Pons (tissue), 1 donor: ENCODE results near the gene KCTD19.
"Not testable (repeated sequence)": the region's sequence is repeated elsewhere in the genome, so short reads cannot be mapped to it uniquely, and the experiment has no call there.

Source experiments
- DNase-seq: peaks from one replicate; pipeline ENCODE4 v3.0.0-alpha.2; 2016; ENCODE audit warnings: low spot score

The KCTD19 gene

DNA sequence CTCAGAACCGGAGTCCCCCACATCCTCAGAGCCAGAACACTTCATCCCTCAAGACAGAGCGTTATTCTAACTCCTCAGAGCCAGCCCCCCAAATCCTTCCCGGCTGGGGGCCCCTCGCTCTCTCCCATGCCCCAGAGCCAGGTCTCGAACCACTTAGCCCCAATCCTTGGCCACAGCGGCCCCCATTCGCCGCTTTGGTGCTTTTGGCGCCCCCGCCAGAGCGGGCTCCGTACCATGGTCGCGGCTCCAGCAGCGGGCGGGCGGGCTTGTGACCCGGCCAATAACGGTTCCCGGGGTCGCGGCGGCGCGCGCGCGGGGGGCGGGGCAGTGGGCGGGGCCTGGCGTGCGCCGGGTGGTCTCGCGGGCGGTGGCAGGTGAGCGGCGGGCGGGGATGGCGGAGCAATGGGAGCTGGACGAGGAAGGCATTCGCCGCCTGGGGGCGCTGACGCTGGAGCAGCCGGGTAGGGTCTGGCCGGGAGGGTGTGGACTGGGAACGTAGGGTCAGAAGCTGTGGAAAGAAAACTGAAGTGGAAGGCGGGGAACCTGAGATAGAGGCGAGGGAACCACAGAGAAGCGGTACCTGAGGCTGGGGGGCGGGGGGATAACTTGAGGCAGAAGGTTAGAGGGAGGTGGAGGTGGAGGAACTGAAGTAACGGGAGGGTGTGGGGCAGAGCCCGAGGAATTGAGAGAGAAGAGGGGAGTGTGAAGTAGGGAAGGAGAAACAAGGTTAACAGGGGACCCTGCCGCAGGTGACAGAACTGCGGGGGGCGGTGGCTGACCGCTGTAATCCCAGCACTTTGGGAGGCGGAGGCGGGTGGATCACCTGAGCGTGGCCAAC lies at the start of gene KCTD19, which contains the start of gene LRRC36:
TSS of gene KCTD19 (minus strand) at position 270 of the 838 bp plus-strand sequence. CDS start at position 236, 34 bp downstream.
TSS of gene LRRC36 (plus strand) at position 344 of the 838 bp plus-strand sequence. CDS start at position 392, 48 bp downstream.
- DNase-seq = no peak

DNA sequence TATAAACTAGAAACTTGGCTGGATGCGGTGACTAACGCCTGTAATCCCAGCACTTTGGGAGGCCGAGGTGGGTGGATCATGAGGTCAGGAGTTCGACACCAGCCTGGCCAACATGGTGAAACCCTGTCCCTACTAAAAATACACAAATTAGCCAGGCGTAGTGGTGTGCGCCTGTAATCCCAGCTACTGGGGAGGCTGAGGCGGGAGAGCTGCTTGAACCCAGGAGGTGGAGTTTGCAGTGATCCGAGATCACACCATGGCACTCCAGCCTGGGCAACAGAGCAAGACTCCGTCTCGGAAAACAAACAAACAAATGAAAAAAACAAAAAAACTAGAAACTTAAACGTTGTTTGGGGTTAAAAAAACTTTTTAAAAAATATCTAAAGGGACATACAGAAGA lies 49.5 kb upstream of the KCTD19 start:
- DNase-seq = not testable (repeated sequence)

DNA sequence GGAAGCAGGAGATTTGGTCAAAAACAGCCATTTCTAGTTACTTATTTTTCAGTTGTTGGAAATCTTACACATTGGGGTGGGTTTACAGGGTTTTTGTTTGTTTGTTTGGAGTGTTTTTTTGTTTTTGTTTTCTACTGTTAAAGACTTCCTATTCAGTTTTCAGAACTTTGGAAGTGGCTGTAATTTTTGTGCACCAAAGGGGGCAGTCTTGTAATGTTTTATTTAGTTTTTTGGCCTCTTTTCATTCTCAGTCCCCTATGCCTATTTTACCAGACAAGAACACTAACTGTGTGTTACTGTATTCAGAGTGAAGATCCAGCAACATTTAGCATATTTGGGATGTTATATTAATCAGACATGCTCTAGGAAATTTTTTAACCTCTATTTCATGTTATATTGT lies 46.1 kb upstream of the KCTD19 start:
- DNase-seq = peak; percentile 77

DNA sequence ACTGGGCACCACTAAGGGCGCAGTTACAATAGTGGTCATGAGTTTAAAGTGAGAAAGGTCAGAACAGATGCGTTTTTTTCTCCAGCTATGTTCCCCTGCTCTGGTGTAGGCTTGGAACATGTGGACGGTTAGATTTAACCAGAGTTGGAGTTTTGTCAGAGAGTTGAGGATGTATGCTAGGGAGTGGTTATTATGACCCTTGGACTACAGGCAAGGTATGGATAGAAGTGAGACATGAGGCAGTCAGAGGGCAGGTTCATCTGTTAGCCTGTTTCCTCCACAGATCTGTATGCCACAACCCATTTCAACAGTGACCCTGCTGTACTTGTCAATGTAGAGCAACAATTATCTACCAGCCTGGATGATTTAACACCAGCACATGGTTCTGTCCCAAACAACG lies 44.1 kb upstream of the KCTD19 start:
- no peak for DNase-seq

DNA sequence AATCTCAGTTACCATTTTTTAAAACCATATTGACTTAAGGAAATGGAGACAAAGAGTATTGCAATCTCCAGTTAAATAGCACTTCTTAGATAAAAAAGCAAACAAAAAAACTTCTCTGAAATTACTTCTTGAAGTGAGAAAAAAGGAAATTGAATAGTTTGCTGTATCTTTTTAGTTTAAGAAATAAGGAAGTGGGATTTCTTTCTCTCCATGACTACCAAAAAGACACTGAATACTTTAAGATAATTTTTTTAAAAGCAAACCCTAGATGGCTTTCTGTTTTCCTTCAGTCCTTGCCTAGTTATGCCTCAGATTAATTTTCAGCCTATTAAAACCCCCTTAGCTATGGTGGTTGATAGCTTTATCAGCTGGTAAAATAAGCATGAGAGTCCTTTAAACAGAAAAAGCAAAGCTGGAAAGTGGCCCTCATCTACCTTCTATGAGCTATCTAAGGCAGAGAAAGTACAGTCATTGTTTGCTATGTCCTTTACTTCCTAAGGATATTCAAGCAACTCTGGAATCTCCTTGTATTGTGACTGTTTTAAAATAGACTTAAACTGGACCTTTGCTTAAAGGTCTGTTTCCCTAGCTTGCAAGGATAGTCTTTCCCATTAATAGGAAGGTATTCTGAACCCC lies 38.2 kb upstream of the KCTD19 start:
- DNase-seq = no peak

DNA sequence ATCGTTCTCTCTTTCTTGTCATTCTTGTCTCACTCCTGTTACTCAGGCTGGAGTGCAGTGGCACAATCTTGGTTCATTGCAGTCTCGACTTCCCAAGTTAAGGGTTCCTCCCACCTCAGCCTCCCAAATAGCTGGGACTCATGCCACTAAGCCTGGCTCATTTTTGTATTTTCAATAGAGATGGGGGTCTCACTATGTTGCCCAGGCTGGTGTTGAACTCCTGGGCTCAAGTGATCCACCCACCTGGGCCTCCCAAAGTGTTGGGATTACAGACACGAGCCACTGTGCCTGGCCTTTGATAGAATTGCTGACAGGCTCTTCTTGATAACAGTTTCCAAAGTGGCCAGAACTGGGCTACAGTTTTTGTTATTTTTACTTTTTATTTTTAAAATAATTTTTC lies 34.5 kb upstream of the KCTD19 start:
- DNase-seq = no peak

DNA sequence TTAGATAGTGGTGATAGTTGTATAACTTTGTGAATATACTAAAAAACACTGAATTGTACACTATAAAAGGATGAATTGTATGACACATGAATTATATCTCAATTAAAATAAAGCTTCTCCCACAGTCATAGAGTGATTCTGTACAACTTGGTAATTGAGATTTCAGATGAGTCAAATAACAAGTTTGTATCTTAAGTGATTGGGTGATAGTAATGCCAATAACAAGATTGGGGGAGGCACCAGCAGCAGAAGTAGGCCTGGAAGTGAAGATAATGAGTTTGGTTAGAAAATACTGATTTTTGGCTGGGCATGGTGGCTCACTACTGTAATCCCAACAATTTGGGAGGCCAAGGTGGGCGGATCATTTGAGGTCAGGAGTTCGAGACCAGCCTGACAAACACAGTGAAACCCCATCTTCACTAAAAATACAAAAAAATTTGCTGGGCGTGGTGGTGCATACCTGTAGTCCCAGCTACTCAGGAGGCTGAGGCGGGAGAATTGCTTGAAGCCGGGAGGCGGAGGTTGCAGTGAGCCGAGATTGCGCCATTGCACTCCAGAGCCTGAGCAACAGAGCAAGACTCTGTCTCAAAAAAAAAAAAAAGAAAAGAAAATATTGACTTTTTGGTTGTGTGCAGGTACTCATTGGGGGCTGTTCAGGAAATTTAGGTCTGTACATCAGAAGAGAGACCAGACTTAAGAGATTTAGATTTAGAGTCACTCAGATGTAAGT lies 33.2 kb upstream of the KCTD19 start:
- not testable (repeated sequence) for DNase-seq

DNA sequence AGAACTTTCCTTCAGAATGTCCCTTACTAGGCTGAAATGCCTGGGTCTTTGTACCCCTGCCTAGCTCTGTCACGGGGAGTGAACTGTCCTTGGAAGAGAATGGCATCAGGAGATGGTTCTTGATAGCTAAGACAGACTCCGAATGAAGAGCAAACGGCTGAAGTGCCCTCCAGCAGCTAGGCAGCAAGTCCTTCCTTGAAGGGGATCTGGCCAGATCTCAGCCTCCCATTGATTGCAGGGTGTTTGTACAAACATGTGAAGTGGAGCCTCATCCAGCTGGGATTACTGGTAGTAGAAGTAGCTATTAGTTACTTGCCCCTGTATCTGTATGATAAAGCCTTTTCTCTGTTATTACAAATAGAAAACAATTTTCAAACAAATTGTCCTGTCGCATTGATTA lies 31.0 kb upstream of the KCTD19 start:
- DNase-seq = no peak

DNA sequence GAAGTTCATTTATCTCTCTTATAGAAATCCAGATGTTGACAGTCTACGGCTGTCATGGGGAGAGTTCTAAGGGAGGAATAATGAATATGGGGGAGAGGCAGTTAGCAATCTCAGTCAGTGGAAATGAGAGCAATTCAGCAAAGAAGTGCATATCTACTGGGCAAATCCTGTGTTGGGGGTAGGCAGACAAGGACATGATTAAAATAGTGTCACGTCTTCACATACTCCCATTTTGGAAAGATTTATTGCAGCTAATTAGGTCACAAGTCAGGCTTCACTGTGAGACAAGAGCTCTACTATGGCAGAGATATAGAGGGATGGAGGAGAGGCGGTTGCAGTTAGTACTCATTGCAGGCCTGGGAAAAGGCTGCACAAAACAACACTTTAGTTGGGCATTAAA lies 29.9 kb upstream of the KCTD19 start:
- DNase-seq = peak; percentile 12

DNA sequence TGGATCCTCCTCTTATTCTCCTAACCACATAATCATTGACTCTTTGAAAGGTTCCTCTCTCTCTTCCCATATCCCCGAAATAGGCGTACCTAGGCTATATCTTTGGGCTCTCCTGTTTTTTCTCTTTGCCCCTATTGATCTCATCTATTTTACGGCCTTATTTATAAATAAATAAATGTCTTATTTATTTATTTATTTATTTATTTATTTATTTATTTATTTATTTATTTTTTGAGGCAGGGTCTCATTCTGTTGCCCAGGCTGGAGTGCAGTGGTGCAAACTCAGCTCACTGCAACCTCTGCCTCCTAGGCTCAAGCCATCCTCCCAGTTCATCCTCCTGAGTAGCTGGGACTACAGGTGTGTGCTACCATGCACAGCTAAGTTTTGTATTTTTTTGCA lies 25.9 kb upstream of the KCTD19 start:
- DNase-seq = not testable (repeated sequence)

DNA sequence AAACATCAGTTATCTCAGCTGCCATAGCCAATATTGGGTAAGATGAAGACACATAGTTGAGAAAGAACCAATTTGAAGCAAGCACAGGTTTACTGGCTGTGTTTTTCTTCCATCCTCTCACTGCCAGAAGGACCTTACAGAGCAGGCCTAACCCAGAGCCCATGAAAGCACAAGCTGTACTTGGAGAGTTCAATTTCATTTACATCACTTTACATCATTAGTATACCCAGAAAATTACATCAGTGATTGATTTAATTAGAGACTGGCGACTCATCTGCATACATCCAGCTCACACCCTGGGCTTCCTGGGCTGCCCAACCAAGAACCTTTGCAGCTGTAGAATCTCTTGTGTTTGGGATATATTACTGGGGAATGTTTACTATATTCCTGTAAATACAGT lies 23.8 kb upstream of the KCTD19 start:
- DNase-seq = no peak

DNA sequence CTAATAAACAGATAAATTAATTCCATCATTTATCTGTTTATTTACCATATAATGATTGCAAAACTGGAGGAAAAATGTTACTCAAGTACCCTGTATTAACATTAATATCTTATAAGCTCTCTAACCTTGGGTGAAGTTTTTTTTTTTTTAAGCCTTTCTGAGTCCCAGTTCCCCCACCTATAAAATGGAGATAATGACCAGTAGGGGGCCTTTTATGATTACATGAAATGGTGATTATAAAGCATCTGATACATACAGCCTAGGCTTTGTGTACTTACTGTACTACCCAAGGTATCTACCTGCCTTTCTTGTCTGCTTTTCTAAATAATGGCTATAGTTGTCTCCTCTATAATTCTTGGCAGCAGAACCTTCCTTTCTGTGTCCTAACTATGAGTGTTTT lies 22.6 kb upstream of the KCTD19 start:
- peak; percentile 39 for DNase-seq

DNA sequence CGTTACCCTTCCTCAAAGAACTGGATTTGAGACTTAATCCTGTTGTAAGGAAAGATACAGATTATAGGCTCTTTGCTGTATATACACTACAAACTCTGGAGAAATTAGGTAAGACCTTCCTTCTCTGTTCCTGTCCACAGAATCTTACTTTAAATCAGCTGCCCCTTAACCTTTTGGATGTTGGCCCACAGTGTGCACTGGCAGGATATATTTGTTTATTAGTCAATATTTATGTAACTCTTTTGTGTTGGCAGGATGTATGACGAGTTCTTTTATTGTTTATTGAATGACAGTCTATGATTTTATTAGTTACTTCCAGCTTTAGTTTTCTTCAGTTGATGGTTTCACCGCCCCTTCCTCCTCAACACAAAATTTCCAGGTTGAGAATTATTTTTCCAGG lies 19.8 kb upstream of the KCTD19 start:
- DNase-seq = no peak

DNA sequence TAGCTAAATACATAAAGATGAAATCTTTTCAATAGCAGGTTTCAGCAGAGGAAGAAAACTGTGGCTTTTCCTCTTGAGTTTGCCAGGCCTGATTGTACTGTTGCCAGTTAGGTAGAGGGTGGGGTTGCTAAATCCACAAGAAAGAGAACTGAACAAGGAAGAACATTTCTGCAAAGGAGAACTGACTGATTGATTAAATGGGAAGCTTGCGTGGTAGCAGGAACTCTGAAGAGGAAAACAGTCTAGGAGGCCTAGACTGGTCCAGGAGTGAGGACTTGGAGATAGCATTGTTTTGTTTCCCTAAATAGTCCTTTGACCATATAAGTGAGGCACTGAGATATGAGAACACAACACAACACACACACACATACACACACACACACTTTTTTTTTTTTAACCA lies 18.9 kb upstream of the KCTD19 start:
- no peak for DNase-seq

DNA sequence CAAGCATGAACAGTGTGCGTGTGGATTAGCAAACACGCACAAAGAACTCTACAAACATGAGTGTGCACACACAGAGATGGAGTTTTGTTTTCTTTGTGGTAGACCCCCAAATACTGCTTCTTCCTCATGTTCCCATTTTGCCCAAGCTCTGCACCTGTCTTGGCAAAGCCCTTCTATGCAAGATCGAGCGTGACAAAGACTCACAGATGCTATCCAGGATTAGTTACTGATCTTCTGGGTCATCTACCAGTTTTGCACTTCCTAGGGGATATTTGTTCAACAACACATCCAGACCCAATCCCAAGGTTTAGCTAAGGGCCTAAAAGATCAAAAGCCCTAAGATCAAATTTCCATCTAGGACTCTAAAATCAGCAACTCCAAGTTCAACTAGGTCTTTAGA lies 16.1 kb upstream of the KCTD19 start:
- no peak for DNase-seq

DNA sequence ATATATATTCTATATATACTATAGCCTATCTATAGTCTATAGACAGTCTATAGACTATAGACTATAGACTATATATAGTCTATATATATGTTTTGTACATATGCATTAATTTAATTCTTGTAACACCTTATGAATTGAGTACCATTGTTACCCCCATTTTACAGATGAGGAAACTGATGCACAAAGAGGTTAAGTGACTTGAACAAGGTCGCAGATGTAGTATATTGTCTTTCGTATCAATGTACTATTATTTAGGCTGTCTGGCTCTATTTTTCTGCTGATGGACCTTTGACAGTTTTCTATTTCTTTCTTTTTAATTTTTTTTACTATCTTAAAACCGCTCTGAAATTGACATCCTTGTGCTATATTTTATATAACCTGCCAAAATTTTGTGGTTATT lies 14.7 kb upstream of the KCTD19 start:
- no peak for DNase-seq

DNA sequence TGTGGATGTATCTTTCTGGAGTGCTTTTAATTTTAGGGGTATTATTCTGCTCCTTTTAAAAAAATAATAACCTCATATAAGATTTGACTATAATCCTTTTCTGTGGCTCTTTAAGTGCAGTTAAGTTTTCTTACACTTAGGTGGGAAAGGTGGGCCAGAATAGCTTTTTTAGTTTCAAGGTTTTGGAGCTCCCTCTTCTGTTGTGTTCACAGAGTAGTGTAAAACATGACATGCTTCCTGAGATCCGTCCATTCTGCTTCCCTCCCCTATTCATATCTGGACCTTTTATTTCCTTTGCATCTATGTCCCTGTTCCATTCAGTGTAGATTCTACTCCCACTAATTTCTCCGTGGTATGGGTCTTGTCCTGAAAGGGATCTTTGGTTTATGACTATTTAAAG lies 12.9 kb upstream of the KCTD19 start:
- DNase-seq = no peak

DNA sequence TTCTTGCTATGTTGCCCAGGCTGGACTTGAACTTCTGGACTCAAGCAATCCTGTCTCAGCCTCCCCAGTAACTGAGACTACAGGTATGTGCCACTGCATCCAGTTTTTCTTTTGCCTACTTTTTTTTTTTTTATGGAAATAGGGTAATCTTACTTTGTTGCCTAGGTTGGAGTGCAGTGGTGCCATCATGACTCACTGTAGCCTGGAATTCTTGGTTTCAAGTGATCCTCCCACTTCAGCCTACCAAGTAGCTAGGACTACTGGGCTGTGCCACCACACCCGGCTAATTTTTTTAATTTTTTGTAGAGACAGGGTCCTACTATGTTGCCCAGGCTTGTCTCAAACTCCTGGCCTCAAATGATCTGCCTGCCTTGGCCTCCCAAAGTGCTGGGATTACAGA lies 10.1 kb upstream of the KCTD19 start:
- no peak for DNase-seq

DNA sequence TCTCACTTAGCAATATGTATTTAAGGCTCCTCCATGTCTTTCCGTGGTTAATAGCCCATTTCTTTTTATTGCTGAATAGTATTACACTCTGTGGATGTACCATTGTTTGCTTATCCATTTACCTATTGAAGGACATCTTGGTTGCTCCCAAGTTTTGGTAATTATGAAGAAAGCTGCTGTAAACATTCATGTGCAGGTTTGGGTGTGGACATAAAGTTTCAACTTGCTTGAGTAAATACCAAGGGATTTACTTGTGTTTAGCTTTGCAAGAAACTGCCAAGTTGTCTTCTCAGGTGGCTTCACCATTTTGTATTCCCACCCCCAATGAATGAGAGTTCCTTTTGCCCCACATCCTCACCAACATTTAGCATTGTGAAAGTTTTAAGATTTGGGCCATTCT lies 9.6 kb upstream of the KCTD19 start:
- no peak for DNase-seq

DNA sequence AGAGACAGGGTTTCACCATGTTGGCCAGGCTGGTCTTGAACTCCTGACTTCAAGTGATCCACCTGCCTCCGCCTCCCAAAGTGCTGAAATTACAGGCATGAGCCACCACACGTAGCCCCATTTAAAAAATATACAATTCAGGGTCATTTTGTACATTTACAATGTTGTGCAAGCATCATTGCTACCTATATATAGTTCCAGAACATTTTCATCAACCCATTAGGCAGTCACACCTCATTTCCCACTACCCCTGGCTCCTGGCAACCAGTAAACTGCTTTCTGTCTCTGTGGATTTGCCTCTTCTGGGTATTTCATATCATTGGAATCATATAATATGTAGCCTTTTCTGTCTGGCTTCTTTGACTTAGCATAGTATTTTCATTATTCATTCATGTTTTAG lies 6.8 kb upstream of the KCTD19 start:
- no peak for DNase-seq

DNA sequence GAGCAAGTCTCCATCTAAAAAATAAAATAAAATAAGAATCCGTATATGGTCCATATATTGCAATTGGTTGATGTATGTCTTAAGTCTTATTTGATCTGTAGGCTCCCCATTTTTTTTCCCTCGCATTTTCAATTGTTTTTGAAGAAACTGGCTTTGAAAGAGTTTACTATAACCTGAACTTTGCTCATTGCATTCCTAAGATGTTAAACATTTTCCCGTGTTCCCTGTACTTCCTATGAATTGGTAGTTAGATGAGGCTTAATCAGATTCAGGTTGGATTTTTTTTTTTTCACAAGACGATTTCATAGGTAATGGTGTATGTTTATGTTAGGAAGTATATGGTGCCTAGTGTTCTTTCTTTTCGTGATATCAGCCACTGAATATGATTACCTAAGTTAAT lies 3.4 kb upstream of the KCTD19 start:
- DNase-seq = no peak

DNA sequence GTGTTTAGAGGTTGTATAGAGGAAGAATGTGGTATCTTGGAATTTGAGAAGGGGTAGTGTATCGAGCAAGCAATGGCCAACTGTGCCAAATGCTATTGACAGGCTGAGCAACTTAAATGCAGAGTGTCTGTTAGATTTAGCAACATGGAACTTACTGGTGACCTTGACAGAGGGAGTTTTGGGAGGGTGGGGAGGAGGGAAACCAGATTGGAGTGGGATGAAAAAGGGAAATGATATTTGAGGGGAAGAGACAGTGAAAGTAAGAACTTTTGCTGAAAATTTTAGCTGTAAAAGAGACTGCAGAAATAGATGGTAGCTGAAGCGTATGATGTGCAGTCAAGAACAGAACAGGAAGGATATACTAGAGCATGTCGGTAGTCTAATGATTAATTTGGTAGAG lies 1.2 kb upstream of the KCTD19 start:
- no peak for DNase-seq

DNA sequence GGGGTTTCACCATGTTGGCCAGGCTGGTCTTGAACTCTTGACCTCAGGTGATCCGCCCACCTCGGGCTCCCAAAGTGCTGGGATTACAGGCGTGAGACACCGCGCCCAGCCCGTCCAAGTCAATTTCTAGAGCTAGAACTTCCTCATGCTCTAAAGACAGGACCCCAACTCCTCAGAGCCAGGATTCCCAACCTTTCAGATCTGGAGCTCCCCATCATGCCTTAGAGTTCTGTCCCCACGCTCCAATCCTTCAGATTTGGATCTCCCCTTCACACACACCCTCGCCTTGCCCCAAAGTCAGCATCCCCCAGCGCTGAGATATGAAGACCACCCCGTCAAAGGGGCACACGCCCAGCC lies 448 bp downstream of the KCTD19 start:
- DNase-seq = no peak
